ENCODE results near the gene S1PR3. TPM values are rescaled to one million over a fixed set of nuclear protein-coding genes. Genes with fewer than 3 reads are reported as not detected.

Gene S1PR3
- total and polyA plus RNA-seq, 9 donors = 1.9 to 18.5 (median 5.9) TPM

- no peaks in the 10 kb centered on the region for H3K27me3 ChIP-seq
- H3K27ac ChIP-seq = no peak overlapping the region
- WGBS, 3 donors = 93 to 94% (median 93%) methylated on average over 9 of the region's 9 CpGs
- TF ChIP-seq POLR2A (IDR thresholded peaks at IDR 0.05) (no peak), EP300 (IDR thresholded peaks at IDR 0.05) (no peak), CTCF (IDR thresholded peaks at IDR 0.05) (no peak)
- DNase-seq = no peak
- no peaks in the 10 kb centered on the region for H3K9me3 ChIP-seq
- no peak overlapping the region for H3K4me3 ChIP-seq
- H3K36me3 ChIP-seq = no peaks in the 10 kb centered on the region
- intact Hi-C loops (cut with DNase I) = no loop called here
- no peaks in the 10 kb centered on the region for H3K4me1 ChIP-seq (ENCODE audit: insufficient read depth)
These were observed 51.7 kb downstream of the S1PR3 start for GRCh38 chr9:89042984-89043383.

DNA sequence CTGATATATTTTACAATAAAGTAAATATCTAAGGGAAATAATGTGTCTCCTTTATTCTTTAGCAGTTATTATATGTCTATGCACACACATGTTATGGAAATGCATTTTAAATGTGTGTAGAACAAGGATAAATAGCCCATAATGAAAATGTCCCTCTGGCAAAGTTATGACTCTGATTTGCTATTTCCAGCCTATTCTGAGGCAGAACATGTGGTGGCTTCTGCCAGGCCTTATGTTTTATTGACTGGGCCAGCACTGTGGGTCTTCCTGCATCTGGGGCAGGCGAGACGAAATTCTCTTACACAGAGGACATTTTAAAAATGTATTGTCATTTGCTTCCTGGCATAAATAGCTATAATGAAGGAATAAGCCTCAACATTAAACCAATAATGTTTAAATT is 52.8 kb downstream of the S1PR3 start:
- TF ChIP-seq CTCF (IDR thresholded peaks at IDR 0.05) (no peak), POLR2A (IDR thresholded peaks at IDR 0.05) (no peak), EP300 (IDR thresholded peaks at IDR 0.05) (no peak)
- Histone ChIP-seq H3K9me3 (no peaks in the 10 kb centered on the region), H3K4me3 (no peak overlapping the region), H3K4me1 (ENCODE audit: insufficient read depth) (no peaks in the 10 kb centered on the region), H3K36me3 (no peaks in the 10 kb centered on the region), H3K27me3 (no peaks in the 10 kb centered on the region), H3K27ac (no peak overlapping the region)
- no peak for DNase-seq
- intact Hi-C loops (cut with DNase I) = no loop called here
- WGBS, 3 donors = 94 to 98% (median 94%) methylated on average over 2 of the region's 2 CpGs

DNA sequence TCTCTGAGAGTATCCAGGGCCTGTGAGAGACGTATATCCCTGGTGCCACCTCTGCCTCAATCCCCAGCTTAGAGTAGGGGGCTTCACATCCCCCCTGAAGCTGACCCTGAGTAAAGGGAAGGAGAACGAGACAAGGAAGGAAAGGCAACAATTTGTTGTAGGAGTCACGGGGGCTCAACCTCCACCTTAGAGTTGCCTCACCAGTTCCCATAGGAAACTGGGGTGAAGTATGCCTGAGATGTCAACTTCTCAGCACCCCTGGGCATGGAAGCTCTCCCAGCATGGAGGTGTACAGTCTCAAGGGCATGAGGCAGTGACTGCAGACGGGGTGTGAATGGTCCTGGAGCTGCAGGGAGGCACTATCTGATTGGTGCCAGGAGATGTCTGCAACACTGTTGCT is 53.6 kb downstream of the S1PR3 start:
- no peak for DNase-seq
- Histone ChIP-seq H3K4me3 (no peak overlapping the region), H3K27ac (no peak overlapping the region), H3K27me3 (no peaks in the 10 kb centered on the region), H3K36me3 (no peaks in the 10 kb centered on the region), H3K4me1 (ENCODE audit: insufficient read depth) (no peaks in the 10 kb centered on the region), H3K9me3 (no peaks in the 10 kb centered on the region)
- intact Hi-C loops (cut with DNase I) = no loop called here
- TF ChIP-seq EP300 (IDR thresholded peaks at IDR 0.05) (no peak), CTCF (IDR thresholded peaks at IDR 0.05) (no peak), POLR2A (IDR thresholded peaks at IDR 0.05) (no peak)
- WGBS, 3 donors = 86 to 95% (median 90%) methylated on average over 4 of the region's 4 CpGs

- Histone ChIP-seq H3K27me3 (no peaks in the 10 kb centered on the region), H3K4me3 (no peak overlapping the region), H3K4me1 (ENCODE audit: insufficient read depth) (no peaks in the 10 kb centered on the region), H3K36me3 (no peaks in the 10 kb centered on the region), H3K27ac (no peak overlapping the region), H3K9me3 (no peaks in the 10 kb centered on the region)
- no peak for TF ChIP-seq EP300 (IDR thresholded peaks at IDR 0.05)
- no peak for TF ChIP-seq POLR2A (IDR thresholded peaks at IDR 0.05)
- TF ChIP-seq CTCF (IDR thresholded peaks at IDR 0.05) = no peak
- 17 to 24% (median 18%) methylated on average over 2 of the region's 2 CpGs for WGBS, 3 donors
- intact Hi-C loops (cut with DNase I) = no loop called here
- DNase-seq = no peak
These were observed 55.6 kb downstream of the S1PR3 start for GRCh38 chr9:89046832-89047231.

DNA sequence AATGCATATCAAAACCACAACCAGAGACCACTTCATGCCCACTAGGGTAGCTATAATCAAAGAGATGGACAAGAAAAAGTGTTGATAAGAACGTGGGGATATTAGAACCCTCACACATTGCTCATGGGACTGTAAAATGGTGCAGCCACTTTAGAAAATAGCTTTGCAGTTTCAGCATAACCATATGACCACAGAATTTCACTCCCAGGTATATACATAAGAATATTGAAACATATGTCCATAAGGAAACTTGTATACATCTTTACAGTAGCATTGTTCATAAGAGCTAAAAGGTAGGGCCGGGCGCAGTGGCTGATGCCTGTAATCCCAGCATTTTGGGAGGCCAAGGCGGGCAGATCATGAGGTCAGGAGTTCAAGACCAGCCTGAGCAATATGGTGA is 56.4 kb downstream of the S1PR3 start:
- H3K27ac ChIP-seq = no peak overlapping the region
- no peaks in the 10 kb centered on the region for H3K9me3 ChIP-seq
- no peaks in the 10 kb centered on the region for H3K27me3 ChIP-seq
- TF ChIP-seq EP300 (IDR thresholded peaks at IDR 0.05) (no peak), POLR2A (IDR thresholded peaks at IDR 0.05) (no peak), CTCF (IDR thresholded peaks at IDR 0.05) (no peak)
- 88 to 94% (median 89%) methylated on average over 4 of the region's 4 CpGs for WGBS, 3 donors
- no peak for DNase-seq
- intact Hi-C loops (cut with DNase I) = no loop called here
- no peak overlapping the region for H3K4me3 ChIP-seq
- no peaks in the 10 kb centered on the region for H3K4me1 ChIP-seq (ENCODE audit: insufficient read depth)
- no peaks in the 10 kb centered on the region for H3K36me3 ChIP-seq

Measured in ovary (tissue), 9 donors.